ENCODE data around the gene ITIH3.

GRCh38 chr3:52843881-52844280, 49.3 kb downstream of the ITIH3 start:
- TF ChIP-seq CEBPB (IDR thresholded peaks at IDR 0.05; ENCODE audit: low read depth, low read length) (no peak), SMC3 (IDR thresholded peaks at IDR 0.05; ENCODE audit: low read depth, low read length) (no peak), CTCF (conservative IDR thresholded peaks at IDR 0.05; ENCODE audit: low read depth, low read length) (no peak), POLR2A (IDR thresholded peaks at IDR 0.05; ENCODE audit: low read depth, low read length) (no peak), MXI1 (IDR thresholded peaks at IDR 0.05; ENCODE audit: borderline replicate concordance, low read depth, low read length) (no peak), NFE2L2 (IDR thresholded peaks at IDR 0.05; ENCODE audit: low read depth, low read length) (no peak), MAZ (IDR thresholded peaks at IDR 0.05; ENCODE audit: borderline replicate concordance, low read depth, low read length) (no peak), RAD21 (IDR thresholded peaks at IDR 0.05; ENCODE audit: low read length) (no peak)

Data from IMR-90 (cell line).